ENCODE measurements around the gene APEH.
"Not testable (repeated sequence)": the region's sequence is repeated elsewhere in the genome, so short reads cannot be mapped to it uniquely, and the experiment has no call there.

APEH gene

GRCh38 chr3:49694409-49695070 lies 20.4 kb downstream of the APEH start:
- not testable (repeated sequence) for DNase-seq

- not testable (repeated sequence) for DNase-seq
Measured at GRCh38 chr3:49695350-49696015, 21.3 kb downstream of the APEH start.

DNA sequence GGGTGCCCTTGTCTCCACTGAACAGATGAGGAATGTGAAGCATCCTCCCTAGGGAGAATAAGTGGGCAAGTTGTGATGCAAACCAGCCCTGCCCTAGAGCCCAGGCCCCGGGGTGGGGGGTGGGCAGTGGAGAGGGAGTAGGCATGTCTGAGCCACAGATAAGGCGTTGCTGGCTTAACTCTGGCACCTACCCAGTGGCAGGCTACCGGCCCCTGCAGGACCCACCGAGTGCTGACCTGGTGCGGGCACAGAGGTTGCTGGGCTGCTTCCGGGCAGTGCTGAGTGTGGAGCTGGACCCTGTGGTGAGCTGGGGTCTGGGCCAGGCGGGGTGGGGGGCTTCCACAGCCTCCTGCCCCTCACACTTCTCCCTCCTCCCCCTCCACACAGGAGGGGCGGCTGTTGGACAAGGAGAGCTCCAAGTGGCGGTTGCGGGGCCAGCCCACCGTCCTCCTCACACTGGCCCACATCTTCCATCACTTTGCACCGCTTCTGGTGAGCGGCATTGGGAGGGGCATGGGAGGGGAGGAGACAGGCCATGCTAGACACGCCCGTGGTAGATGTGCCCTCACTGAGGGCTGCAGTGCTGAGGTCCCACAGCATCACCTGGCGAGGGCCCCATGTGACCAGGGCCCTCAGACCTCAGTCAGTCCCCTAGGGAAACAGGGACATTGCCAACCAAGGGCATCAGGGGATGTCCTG lies 25.3 kb downstream of the APEH start:
- DNase-seq = no peak

DNA sequence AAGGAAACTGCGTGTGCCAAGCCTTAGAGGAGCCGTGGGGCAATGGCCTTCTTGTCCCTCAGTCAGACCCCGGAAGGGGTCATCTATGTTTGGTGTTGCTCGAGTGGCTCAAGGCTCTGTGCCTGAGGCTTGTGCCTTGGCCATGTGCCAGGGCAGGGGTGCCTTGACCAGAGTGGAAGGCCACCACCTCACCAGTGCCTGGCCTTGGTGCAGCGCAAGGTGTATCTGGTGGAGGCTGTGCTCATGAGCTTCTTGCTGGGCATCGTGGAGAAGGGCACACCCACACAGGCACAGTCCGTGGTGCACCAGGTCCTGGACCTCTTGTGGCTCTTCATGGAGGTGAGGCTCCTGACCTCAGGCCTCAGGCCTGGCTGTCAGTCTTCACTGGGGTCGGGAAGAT lies 25.9 kb downstream of the APEH start:
- DNase-seq = no peak

GRCh38 chr3:49700453-49701128 lies 26.4 kb downstream of the APEH start:
- no peak for DNase-seq

DNA sequence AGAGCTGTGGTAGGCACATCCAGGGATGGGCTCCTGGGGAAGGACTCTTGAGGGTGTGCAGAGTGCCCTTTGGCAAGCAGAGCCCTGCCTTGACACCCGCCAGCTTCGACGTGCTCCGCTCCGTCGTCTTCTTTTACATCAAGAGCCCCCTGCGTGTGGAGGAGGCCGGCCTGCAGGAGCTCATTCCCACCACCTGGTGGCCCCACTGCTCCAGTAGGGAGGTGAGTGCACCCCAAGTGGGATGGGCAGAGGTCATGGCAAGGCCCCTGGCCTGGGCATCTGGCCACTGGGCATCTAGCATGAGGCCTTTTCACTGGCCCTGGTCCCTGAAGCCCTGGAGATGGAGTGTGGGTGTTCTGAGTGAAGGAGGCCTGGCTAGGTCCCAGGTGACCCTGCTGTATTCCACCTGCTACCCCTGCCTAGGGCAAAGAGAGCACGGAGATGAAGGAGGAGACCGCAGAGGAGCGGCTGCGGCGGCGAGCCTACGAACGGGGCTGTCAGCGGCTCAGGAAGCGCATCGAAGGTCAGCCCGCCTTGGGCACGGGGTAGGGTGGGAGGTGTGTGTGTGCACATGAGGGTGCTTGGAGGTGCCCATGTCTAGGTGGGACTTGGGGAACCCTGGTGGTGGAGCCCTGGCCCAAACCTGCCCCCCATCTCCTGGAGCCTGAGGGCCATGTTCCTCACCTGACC lies 27.4 kb downstream of the APEH start:
- DNase-seq = no peak

DNA sequence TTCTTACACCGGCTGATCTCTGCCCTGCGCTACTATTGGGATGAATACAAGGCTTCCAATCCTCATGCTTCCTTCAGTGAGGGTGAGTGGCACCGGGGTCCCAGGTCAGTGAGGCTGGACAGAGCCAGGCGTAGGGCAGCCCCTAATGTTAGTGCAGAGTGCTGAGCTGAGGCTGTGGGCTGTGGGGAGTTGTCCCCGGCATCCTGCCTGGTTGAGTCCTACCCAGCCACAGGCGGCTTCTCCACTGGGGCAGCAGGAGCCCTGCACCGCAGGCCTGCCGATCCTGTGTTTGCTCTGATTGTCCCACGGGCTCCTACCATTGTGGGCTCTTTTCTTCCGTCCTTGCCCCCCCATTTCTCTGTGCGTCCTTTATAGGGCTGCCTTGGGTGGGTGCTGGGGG lies 28.5 kb downstream of the APEH start:
- no peak for DNase-seq

DNA sequence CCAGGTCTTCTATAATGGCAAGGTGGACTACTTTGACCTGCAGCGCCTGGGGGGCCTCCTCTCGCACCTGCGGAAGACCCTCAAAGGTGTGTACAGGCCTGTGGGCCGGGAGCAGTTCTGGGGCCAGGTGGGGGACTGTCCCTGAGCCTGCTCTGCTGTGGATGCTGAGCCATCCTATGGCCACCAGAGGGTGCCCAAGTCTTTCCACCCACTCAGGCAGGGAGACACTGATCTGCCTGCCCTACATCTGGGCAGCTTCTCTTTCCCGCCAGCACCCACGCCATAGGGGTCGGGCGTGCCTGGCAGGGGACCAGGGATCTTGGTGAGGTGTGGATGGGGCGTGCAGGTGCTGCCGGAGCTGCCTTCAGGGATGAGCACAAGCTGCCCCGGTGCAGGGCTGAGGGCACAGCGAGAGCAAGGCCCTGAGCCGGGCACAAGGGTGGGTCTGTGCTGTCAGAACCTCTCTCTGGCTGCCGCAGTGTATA lies 29.3 kb downstream of the APEH start:
- DNase-seq = peak; percentile 58 to 62

DNA sequence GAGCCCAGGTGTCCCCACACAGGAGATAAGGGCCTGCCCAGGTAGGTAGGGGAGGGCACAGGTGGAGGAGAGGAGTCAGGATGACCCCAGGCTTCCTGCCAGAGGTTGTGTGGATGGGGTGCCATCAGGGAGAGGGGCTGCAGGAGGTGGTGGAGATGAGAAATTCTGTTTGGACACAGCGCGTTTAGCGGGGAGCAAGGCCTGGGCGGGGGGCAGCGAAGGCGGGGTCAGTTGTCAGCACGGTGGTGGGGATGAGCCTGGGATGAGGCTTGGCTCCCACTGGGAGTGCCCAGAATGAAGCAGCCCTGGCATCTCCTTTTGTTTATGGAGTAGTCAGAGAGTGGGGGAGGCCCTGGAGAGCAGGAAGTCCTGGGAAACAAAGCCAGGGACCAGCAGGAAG lies 29.8 kb downstream of the APEH start:
- no peak for DNase-seq

DNA sequence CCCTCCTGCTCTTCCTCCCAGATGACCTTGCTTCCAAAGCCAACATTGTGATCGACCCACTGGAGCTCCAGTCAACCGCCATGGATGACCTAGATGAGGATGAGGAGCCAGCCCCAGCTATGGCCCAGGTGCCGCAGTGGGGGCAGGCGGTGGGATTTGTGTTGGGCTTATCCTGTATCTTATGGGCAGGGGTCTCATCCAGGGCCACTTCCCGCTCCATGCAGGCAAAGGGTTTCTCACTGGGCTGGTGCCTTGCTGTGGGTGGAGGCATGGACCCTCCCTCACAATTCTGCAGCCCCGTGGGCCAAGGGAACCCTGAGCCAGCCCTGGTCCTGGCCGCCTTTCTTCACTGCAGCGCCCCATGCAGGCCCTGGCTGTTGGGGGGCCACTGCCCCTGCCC lies 30.5 kb downstream of the APEH start:
- DNase-seq = no peak

- DNase-seq = no peak
Measured at GRCh38 chr3:49705390-49705960, 31.3 kb downstream of the APEH start.

DNA sequence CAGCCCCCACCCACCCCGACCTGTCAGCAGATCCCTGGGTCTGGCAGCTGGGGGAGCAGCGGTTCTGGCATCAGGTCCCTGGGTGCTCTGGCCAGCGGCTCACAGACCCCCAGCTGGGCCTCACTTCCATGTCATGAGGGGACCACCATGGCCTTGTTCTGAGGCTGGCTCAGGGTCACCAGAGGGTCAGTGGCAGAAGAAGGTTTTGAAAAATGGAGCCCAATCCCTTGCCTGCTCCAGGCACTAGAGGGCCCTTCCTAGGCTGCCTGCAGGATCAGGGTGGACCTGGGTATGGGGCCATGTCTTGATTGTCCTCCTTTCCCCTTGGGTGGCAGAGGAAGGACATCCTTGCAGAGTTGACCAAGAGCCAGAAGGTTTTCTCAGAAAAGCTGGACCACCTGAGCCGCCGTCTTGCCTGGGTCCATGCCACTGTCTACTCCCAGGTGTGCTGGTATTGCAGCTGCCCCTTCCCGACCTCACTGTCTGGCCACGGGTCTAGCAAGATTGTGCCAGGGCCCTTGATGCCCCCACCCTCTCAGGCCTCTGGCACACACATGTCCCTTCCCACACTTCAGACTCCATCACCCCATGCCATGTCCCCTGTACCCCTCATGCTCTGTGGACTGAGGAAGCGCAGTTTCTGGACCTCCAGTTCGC lies 32.4 kb downstream of the APEH start:
- DNase-seq = no peak

GRCh38 chr3:49707113-49707480 lies 32.9 kb downstream of the APEH start:
- DNase-seq = no peak

DNA sequence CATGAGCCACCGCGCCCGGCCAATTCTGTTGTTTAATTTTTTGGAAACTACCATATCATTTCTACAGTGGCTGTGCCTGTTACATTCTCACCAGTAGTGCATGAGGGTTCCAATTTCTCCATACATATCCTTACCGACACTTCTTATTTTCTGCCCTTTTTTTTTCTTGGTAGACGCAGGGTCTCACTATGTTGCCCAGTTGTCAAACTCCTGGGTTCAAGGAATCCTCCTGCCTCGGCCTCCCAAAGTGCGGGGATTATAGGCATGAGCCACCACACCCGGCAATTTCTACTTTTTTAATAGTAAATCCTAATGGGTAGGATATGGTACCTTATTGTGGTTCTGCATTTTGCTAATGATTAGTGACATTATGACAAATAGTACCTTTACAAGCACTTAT lies 35.7 kb downstream of the APEH start:
- DNase-seq = no peak

- DNase-seq = no peak
Measured at GRCh38 chr3:49711489-49711888, 37.3 kb downstream of the APEH start.

DNA sequence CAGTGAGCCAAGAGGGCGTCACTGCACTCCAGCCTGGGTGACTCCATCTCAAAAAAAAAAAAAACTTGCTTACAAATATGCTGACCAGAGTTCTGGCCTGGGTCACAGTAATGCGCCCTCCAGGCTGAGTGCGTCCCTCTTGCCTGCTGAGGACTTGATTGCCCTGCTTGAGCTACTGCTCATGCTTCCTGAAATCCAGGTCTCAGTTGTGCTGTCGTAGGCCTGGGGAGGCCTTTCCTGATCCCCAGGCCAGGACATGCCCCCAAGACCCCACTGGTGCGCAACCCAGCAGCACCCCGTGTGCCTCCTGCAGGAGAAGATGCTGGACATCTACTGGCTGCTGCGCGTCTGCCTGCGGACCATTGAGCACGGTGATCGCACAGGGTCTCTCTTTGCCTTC lies 38.0 kb downstream of the APEH start:
- no peak for DNase-seq

GRCh38 chr3:49712631-49713317 lies 38.6 kb downstream of the APEH start:
- DNase-seq = no peak

DNA sequence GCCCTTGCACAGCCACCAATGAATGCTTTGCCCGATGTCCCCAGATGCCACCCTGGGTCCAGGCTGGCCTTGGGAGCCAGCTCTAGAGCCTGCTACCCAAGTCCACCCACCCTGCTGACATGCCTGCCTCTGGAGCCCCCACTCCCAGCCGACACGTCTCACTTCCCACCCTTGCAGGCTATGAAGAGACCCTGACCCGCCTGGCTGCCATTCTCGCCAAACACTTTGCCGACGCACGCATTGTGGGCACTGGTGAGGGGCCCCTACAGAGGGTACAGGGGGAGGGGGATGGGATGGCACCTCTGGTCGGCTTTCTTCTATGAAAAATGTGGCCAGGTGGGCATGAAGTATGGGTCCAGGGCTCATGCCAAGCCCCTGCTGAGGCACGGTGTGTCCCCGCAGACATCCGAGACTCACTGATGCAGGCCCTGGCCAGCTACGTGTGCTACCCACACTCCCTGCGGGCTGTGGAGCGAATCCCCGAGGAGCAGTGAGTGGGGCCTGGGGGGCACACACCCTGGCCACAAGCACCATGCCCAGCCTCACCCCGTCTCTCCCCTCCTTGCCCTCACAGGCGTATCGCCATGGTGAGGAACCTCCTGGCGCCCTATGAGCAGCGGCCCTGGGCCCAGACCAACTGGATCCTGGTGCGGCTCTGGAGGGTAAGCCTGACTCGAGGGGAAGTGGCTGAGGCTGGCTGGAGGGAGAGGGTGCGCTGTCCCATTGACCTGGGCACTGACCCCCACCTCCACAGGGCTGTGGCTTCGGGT lies 39.4 kb downstream of the APEH start:
- DNase-seq = no peak

GRCh38 chr3:49714728-49715550 lies 40.8 kb downstream of the APEH start:
- no peak for DNase-seq

Measured in activated CD4-positive, alpha-beta T cell treated with anti-CD3 and anti-CD28 coated beads, Interleukin-2, amount 50 U/mL, for 4 hours (primary cell).